GM12878 (cell line): ENCODE results near the gene CCR3. TPM values are rescaled to one million over a fixed set of nuclear protein-coding genes. Genes with fewer than 3 reads are reported as not detected.

ENCODE experiments used
- ATAC-seq: fragments of 200-7000 bp; cut with Tn5 transposase; 3 replicates; pipeline ENCODE4 v1.9.1; 2020; ENCODE audit warnings: mild to moderate bottlenecking, moderate library complexity
- BruUV-seq: library from RNA; stranded (reverse); fragments of 400-500 nt; replicated peaks from 2 replicates; lab custom pipeline; 2021; lab: Mats Ljungman, UMichigan
- CTCF ChIA-PET: fragments of 300-600 bp; sonication (Branson Sonifier 250); formaldehyde crosslinking; extraction: SDS; loops from one replicate; lab custom pipeline; 2021; ENCODE audit warnings: inconsistent platforms; lab: Yijun Ruan, JAX
- POLR2A ChIA-PET: fragments of 350-600 bp; formaldehyde crosslinking; extraction: SDS; loops from one replicate; lab custom pipeline; 2021; ENCODE audit warnings: inconsistent platforms; lab: Charles Lee
- RAD21 ChIA-PET: fragments of 300-600 bp; sonication (Branson Sonifier 250); formaldehyde crosslinking; loops from one replicate; lab custom pipeline; 2023; ENCODE audit warnings: antibody characterized with exemption; ENCODE audit not compliant: unreplicated experiment; lab: Charles Lee
- SMC1A ChIA-PET: fragments of 300-600 bp; sonication (Branson Sonifier 250); formaldehyde crosslinking; loops from one replicate; lab custom pipeline; 2023; ENCODE audit not compliant: unreplicated experiment, uncharacterized antibody; lab: Charles Lee
- DNase-seq: peaks from one replicate; pipeline ENCODE4 v3.0.0-alpha.2; 2011; ENCODE audit warnings: low read depth, low spot score
- FAIRE-seq: peaks from 3 replicates; lab custom pipeline; 2011; peaks lifted over from hg19 to GRCh38; lab: Jason Lieb, UNC
- H2AFZ ChIP-seq: 2 replicates; pipeline ENCODE4 v1.6.0; 2011; ENCODE audit warnings: low read depth, low read length, control low read depth; ENCODE audit not compliant: control insufficient read depth
- H3K27ac ChIP-seq: 2 replicates; pipeline ENCODE4 v1.5.1; 2011; ENCODE audit warnings: control low read depth; ENCODE audit not compliant: control insufficient read depth, insufficient read depth
- H3K27me3 ChIP-seq, 2 experiments: replicated peaks in 1 of 2; 2 replicates each; pipeline versions ENCODE4 v1.6.0 to v1.6.1; 2011; ENCODE audit warnings: low read length in 1 of 2; ENCODE audit not compliant: control insufficient read depth in 2 of 2, insufficient read depth in 2 of 2
- H3K36me3 ChIP-seq, 2 experiments: 2 replicates each; pipeline ENCODE4 v1.5.1; 2011; ENCODE audit warnings: low read length in 1 of 2; ENCODE audit not compliant: control insufficient read depth in 2 of 2, insufficient read depth in 2 of 2
- H3K4me1 ChIP-seq: 2 replicates; pipeline ENCODE4 v1.6.1; 2011; ENCODE audit warnings: mild to moderate bottlenecking, low read length, moderate library complexity, mixed read lengths; ENCODE audit not compliant: control insufficient read depth, insufficient read depth
- H3K4me2 ChIP-seq: 2 replicates; pipeline ENCODE4 v1.6.0; 2011; ENCODE audit warnings: control low read depth; ENCODE audit not compliant: control insufficient read depth, insufficient read depth
- H3K4me3 ChIP-seq: fragments of 200-600 bp; sonication (generic); 2 replicates; pipeline ENCODE4 v1.5.1; 2016
- H3K79me2 ChIP-seq: 2 replicates; pipeline ENCODE4 v1.6.0; 2011; ENCODE audit warnings: low read length; ENCODE audit not compliant: control insufficient read depth, insufficient read depth
- H3K9ac ChIP-seq: 2 replicates; pipeline ENCODE4 v1.8.0; 2011; ENCODE audit warnings: low read length, control low read depth, mixed read lengths; ENCODE audit not compliant: control insufficient read depth, insufficient read depth
- H3K9me3 ChIP-seq: replicated peaks from 3 replicates; pipeline ENCODE4 v1.5.1; 2011; ENCODE audit warnings: mild to moderate bottlenecking, low read length; ENCODE audit not compliant: control insufficient read depth, insufficient read depth
- H4K20me1 ChIP-seq: 2 replicates; pipeline ENCODE4 v1.6.0; 2011; ENCODE audit not compliant: control insufficient read depth, insufficient read depth
- BCL11A ChIP-seq: IDR thresholded peaks from 2 replicates; pipeline ENCODE4 v1.6.1; 2011; ENCODE audit warnings: low read depth, low read length
- E2F8 ChIP-seq: fragments of 450-650 bp; IDR thresholded peaks from 2 replicates; pipeline ENCODE4 v1.6.1; 2018; ENCODE audit warnings: mild to moderate bottlenecking, low read depth, moderate library complexity; ENCODE audit not compliant: partially characterized antibody
- ETV6 ChIP-seq, 2 experiments: fragments of 450-650 bp in 1 of 2; IDR thresholded peaks in 1 of 2; conservative IDR thresholded peaks in 1 of 2; 2 replicates each; pipeline ENCODE4 v1.6.1; 2014; ENCODE audit warnings: antibody characterized with exemption in 1 of 2, borderline replicate concordance in 1 of 2, low read depth in 1 of 2, mild to moderate bottlenecking in 1 of 2, moderate library complexity in 1 of 2
- HDAC2 ChIP-seq: fragments of 200-600 bp; sonication (generic); IDR thresholded peaks from 2 replicates; pipeline ENCODE4 v1.6.1; 2017
- IRF5 ChIP-seq: fragments of 450-650 bp; IDR thresholded peaks from 2 replicates; pipeline ENCODE4 v1.6.1; 2017; ENCODE audit warnings: borderline replicate concordance
- KAT2A ChIP-seq: conservative IDR thresholded peaks from 2 replicates; pipeline ENCODE4 v1.6.1; 2011; ENCODE audit warnings: low read depth, low read length; ENCODE audit not compliant: control insufficient read depth
- NKRF ChIP-seq: fragments of 450-650 bp; conservative IDR thresholded peaks from 2 replicates; pipeline ENCODE4 v1.6.1; 2017; ENCODE audit warnings: mild to moderate bottlenecking, moderate library complexity
- POLR2AphosphoS5 ChIP-seq: IDR thresholded peaks from 2 replicates; pipeline ENCODE4 v1.6.1; 2011; ENCODE audit warnings: mild to moderate bottlenecking, low read length, inconsistent platforms
- SP1 ChIP-seq: IDR thresholded peaks from one replicate; pipeline ENCODE4 v1.6.1; 2011; ENCODE audit warnings: low read depth, low read length
- ZBED1 ChIP-seq: IDR thresholded peaks from 2 replicates; pipeline ENCODE4 v1.6.1; 2016; ENCODE audit warnings: borderline replicate concordance
- ZBTB40 ChIP-seq: fragments of 450-650 bp; IDR thresholded peaks from 2 replicates; pipeline ENCODE4 v1.6.1; 2016; ENCODE audit warnings: mild to moderate bottlenecking, moderate library complexity, borderline replicate concordance
- WGBS: methylation state at CpG from one replicate; pipeline ENCODE4 v1.1.6; 2016; ENCODE audit warnings: low lambda C conversion rate; ENCODE audit not compliant: insufficient replicate concordance, insufficient coverage; ENCODE audit errors: missing lambda C conversion rate; 5-methylcytosine and 5-hydroxymethylcytosine counted together
- in situ Hi-C: fragments of 300-500 bp; cut with MboI; formaldehyde crosslinking; loops from 9 replicates; pipeline ENCODE4 v1.14.3; 2018; ENCODE audit warnings: mixed read lengths
- intact Hi-C: fragments of 100-400 bp; cut with micrococcal nuclease; formaldehyde crosslinking; loops from one replicate; pipeline ENCODE4 v1.14.2; 2022; ENCODE audit not compliant: unreplicated experiment
- polyA plus RNA-seq, 11 experiments: library from polyadenylated mRNA; depleted of rRNA in 4 of 11; unstranded in 6 of 11; stranded (reverse) in 5 of 11; fragments of >200 nt; fragmentation: Nextera tagmentation in 4 of 11; fragmentation: Illumina TruSeq in 1 of 11; extraction: Ambion mirVana in 4 of 11; extraction: Trizol in 1 of 11; gene quantifications; 1 replicate in 1 of 11; 2 replicates in 10 of 11; pipeline versions ENCODE4 v1.2.1 to v1.2.3, GENCODE V29; 2011 to 2016; ENCODE audit warnings: inconsistent platforms in 2 of 11, missing spikeins in 2 of 11, low read depth in 1 of 11
- total RNA-seq, 4 experiments: library from RNA; depleted of rRNA in 3 of 4; stranded (reverse); fragments of >200 nt in 3 of 4; fragmentation: Illumina TruSeq in 1 of 4; extraction: Trizol in 1 of 4; gene quantifications; 2 replicates each; pipeline versions ENCODE4 v1.2.1 to v1.2.3, GENCODE V29; 2013 to 2021

CCR3 gene
- total and polyA plus RNA-seq, 10 of the 15 experiments (the other 5 are each of a cell fraction or from before 2014, with no cell fraction given), result 0.13 to 0.78 (median 0.41) TPM; not detected in 1

GRCh38 chr3:46221938-46222337 lies 20.3 kb upstream of the CCR3 start:
- ATAC-seq, result no peak; the same call in 2 of the 3 replicates
- CTCF ChIA-PET, result interaction anchor here (1.3 to 6.2 kb wide), 6 partner anchors 9 to 562 kb away, joined by 3 to 50 read pairs (median 6); partner anchors contain the start of genes CCR1 and CCR5
- RAD21 ChIA-PET, result interaction anchor here (0.6 to 14.4 kb wide), 5 partner anchors 8 to 182 kb away, joined by 3 to 421 read pairs (median 3); partner anchors contain the start of gene CCR5
- no peak overlapping the region for H3K4me3 ChIP-seq
- in situ Hi-C loops (no loop called here), intact Hi-C loops (no loop called here)
- peaks cover 2% of the 10 kb centered on the region; the same call in 2 of the 3 replicates for H3K9me3 ChIP-seq
- H3K4me2 ChIP-seq, result peak overlapping the region; percentile 47; the same call in 1 of the 2 replicates
- no peaks in the 10 kb centered on the region for H4K20me1 ChIP-seq
- BruUV-seq, result no TSS peak
- no peak for DNase-seq
- no peak overlapping the region for H3K9ac ChIP-seq
- FAIRE-seq, result no peak
- no peaks in the 10 kb centered on the region; a peak in 1 of 4 replicates for H3K27me3 ChIP-seq
- no peak overlapping the region for H3K27ac ChIP-seq
- H2AFZ ChIP-seq, result no peak overlapping the region
- 25% methylated on average over 1 of the region's 1 CpG for WGBS
- peaks cover 31% of the 10 kb centered on the region for H3K4me1 ChIP-seq
- POLR2A ChIA-PET, result interaction anchor here (1.0 kb wide), 1 partner anchor 133 kb away, joined by 3 read pairs; no protein-coding TSS in a partner anchor
- no peaks in the 10 kb centered on the region for H3K79me2 ChIP-seq
- SMC1A ChIA-PET, result interaction anchor here (1.0 to 2.6 kb wide), 6 partner anchors 9 to 156 kb away, joined by 3 to 23 read pairs (median 6); partner anchors contain the start of genes CCR1 and CCR5
- H3K36me3 ChIP-seq, result no peaks in the 10 kb centered on the region
- TF ChIP-seq POLR2AphosphoS5 (no peak), ZBTB40 (no peak), ETV6 (conservative IDR thresholded peaks at IDR 0.05 in 1 of 2, IDR thresholded peaks at IDR 0.05 in 1 of 2; ENCODE audit: borderline replicate concordance in 1 of 2, low read depth in 1 of 2) (no peak), E2F8 (no peak), BCL11A (no peak), ZBED1 (no peak), NKRF (no peak), IRF5 (no peak), SP1 (no peak), KAT2A (no peak), HDAC2 (no peak)
